Measurements from ENCODE around the gene CDIP1.
A peak's percentile ranks its signal among the peaks of the same experiment; 100 is the strongest.

GRCh38 chr16:4475880-4476788 lies 62.4 kb downstream of the CDIP1 start, which contains the start of gene HMOX2:
- TF ChIP-seq, protein P1, sequence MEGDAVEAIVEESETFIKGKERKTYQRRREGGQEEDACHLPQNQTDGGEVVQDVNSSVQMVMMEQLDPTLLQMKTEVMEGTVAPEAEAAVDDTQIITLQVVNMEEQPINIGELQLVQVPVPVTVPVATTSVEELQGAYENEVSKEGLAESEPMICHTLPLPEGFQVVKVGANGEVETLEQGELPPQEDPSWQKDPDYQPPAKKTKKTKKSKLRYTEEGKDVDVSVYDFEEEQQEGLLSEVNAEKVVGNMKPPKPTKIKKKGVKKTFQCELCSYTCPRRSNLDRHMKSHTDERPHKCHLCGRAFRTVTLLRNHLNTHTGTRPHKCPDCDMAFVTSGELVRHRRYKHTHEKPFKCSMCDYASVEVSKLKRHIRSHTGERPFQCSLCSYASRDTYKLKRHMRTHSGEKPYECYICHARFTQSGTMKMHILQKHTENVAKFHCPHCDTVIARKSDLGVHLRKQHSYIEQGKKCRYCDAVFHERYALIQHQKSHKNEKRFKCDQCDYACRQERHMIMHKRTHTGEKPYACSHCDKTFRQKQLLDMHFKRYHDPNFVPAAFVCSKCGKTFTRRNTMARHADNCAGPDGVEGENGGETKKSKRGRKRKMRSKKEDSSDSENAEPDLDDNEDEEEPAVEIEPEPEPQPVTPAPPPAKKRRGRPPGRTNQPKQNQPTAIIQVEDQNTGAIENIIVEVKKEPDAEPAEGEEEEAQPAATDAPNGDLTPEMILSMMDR (IDR thresholded peaks at IDR 0.05; ENCODE audit: control extremely low read depth in 1 of 3, insufficient read depth in 1 of 3, low read depth in 1 of 3, low read length in 3 of 3) = peak; percentile 42 to 58 (median 57)
- TF ChIP-seq POLR2A (IDR thresholded peaks at IDR 0.05; ENCODE audit: control extremely low read depth in 1 of 2, low read depth in 2 of 2, low read length in 2 of 2) (peak in 1 of 2 experiments; percentile 73; a peak in 2 of 3 replicates), MAX (IDR thresholded peaks at IDR 0.05) (peak; percentile 100), CHD7 (IDR thresholded peaks at IDR 0.05; ENCODE audit: insufficient replicate concordance, low read length) (no peak), ASH2L (IDR thresholded peaks at IDR 0.05; ENCODE audit: low read length) (peak; percentile 82), CBX5 (IDR thresholded peaks at IDR 0.05; ENCODE audit: low read depth, low read length) (no peak), ZNF274 (IDR thresholded peaks at IDR 0.05; ENCODE audit: borderline replicate concordance, extremely low read depth, low read length) (no peak)

Data from H1 (cell line).